ENCODE results near the gene SLC9A8.
A peak's percentile ranks its signal among the peaks of the same experiment; 100 is the strongest.
"Not testable (repeated sequence)": the region's sequence is repeated elsewhere in the genome, so short reads cannot be mapped to it uniquely, and the experiment has no call there.

SLC9A8 gene

DNA sequence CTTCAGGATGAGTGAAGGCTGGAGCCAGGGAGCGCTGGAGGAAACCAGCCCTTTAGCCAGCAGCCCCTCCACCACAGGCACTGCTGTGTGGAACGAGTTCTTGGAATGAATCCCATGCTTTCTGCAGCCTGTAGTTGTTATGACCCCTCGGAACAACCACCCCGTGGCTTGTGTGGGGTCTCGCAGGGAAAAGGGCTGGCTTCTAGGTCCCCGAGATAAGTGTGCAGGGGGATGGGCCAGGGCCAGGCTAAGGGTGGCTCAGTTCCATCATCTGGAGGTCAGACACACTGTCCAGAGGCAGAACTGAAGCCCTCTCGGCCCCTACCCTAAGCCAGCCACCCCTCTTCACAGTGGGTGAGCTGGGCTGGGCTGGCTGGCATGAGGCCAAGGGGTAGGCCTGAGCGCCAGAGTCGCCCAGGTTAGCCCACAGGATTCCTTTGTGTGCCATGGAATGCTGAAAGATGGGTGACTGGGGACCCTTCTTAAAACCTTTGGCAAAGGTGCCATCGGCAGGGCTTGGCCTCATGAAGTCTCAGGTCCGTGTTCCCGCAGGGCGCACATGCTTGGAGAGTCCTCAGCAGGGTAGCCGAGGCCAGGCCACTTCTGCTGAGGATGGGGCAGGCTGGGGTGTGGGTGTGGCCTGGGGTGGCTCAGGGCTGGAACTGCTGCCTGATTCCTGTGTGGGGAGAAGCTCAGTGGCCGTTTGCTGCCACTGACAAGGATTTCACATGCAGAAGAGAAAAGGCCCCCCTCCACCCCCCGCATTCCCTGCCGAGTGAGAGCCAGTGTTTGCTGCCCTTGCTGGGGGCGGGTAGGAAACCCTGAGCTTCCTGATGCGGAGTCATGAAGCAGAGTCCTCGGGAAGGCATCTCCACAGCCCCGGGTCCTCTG lies 78.1 kb downstream of the SLC9A8 start:
- no peak for TF ChIP-seq CTCF (conservative IDR thresholded peaks at IDR 0.05; ENCODE audit: low read length)
- no peak for DNase-seq (ENCODE audit: low read depth)
- no peak overlapping the region for H3K4me3 ChIP-seq (ENCODE audit: low read length)

- no peak overlapping the region for H3K4me3 ChIP-seq (ENCODE audit: low read length)
- TF ChIP-seq CTCF (conservative IDR thresholded peaks at IDR 0.05; ENCODE audit: low read length): no peak
- DNase-seq (ENCODE audit: low read depth): no peak
Measured at GRCh38 chr20:49891476-49892110, 79.0 kb downstream of the SLC9A8 start.

- no peak for DNase-seq (ENCODE audit: low read depth)
- no peak for TF ChIP-seq CTCF (conservative IDR thresholded peaks at IDR 0.05; ENCODE audit: low read length)
- no peak overlapping the region for H3K4me3 ChIP-seq (ENCODE audit: low read length)
Measured at GRCh38 chr20:49892260-49892659, 79.6 kb downstream of the SLC9A8 start.

- DNase-seq (ENCODE audit: low read depth): no peak
- TF ChIP-seq CTCF (conservative IDR thresholded peaks at IDR 0.05; ENCODE audit: low read length): no peak
- no peak overlapping the region for H3K4me3 ChIP-seq (ENCODE audit: low read length)
Measured at GRCh38 chr20:49892817-49893216, 80.2 kb downstream of the SLC9A8 start.

DNA sequence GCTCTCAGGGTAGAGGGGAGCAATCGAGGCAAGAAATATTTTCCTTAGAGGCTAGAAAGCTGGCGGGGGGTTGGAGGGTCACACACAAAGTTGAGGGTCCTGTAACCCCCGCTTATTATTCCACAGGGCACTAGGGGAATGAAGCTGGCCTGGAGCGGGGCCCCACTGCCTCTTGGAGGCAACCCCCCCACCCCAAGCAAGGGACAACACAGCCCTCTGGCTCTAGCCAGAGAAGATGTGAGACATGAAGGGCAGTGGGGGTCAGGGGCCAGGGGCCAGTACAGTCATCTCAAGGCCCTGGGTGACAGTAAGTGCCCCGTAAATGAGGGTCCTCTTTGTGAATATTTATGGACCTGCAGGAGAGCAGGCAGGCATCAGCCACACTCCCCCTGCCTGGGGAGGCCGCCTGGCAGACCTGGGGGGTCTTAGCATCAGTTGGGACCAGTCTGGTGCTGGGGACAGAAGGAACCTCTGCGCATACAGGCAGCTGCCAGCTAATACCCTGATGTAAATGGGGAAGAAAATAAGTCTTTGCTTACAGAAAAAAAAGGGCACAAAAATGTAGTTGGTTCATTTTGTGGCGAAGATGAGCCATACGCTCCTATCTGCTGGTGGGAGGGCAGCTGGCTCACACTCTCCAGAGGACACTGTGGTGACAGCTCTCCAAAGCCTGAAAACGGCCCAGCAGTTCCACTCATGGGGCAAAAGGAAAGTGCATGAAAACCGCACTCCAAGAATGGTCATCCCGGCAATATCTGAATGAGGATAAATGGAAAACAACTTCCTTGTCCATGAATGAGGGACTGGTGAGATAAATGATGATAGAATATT lies 80.8 kb downstream of the SLC9A8 start:
- no peak for TF ChIP-seq CTCF (conservative IDR thresholded peaks at IDR 0.05; ENCODE audit: low read length)
- DNase-seq (ENCODE audit: low read depth): peak; percentile 48
- peak overlapping the region; percentile 15; the same call in 1 of the 2 replicates for H3K4me3 ChIP-seq (ENCODE audit: low read length)

GRCh38 chr20:49894073-49894470 lies 81.4 kb downstream of the SLC9A8 start:
- no peak for TF ChIP-seq CTCF (conservative IDR thresholded peaks at IDR 0.05; ENCODE audit: low read length)
- no peak overlapping the region for H3K4me3 ChIP-seq (ENCODE audit: low read length)
- DNase-seq (ENCODE audit: low read depth): no peak

GRCh38 chr20:49895474-49896093 lies 83.0 kb downstream of the SLC9A8 start:
- not testable (repeated sequence) for H3K4me3 ChIP-seq (ENCODE audit: low read length); DNase-seq (ENCODE audit: low read depth)

All from AG10803 (cell line).